Liver (tissue), 3 donors: ENCODE data around the gene PMFBP1.

ENCODE experiments used
- CTCF ChIP-seq: fragments of 150-350 bp; IDR thresholded peaks from 2 replicates; pipeline ENCODE4 v1.5.1; 2017; ENCODE audit warnings: improper control_type of control experiment, low read depth, low read length; ENCODE audit not compliant: missing input control
- EGR1 ChIP-seq, 2 donors: IDR thresholded peaks; 2 replicates each; pipeline ENCODE4 v1.6.1; 2016 to 2018; ENCODE audit warnings: antibody characterized with exemption in 2 of 2, low read depth in 2 of 2
- GABPA ChIP-seq, 2 donors: IDR thresholded peaks in 1 of 2; conservative IDR thresholded peaks in 1 of 2; 2 replicates each; pipeline ENCODE4 v1.6.1; 2016; ENCODE audit warnings: antibody characterized with exemption in 2 of 2, mild to moderate bottlenecking in 1 of 2, moderate library complexity in 1 of 2
- JUND ChIP-seq, 2 donors: IDR thresholded peaks; 2 replicates each; pipeline ENCODE4 v1.6.1; 2016; ENCODE audit warnings: antibody characterized with exemption in 2 of 2
- REST ChIP-seq: IDR thresholded peaks from 2 replicates; pipeline ENCODE4 v1.6.1; 2016; ENCODE audit warnings: antibody characterized with exemption, mild to moderate bottlenecking
- RXRA ChIP-seq, 2 donors: IDR thresholded peaks; 2 replicates each; pipeline ENCODE4 v1.6.1; 2017 to 2018; ENCODE audit warnings: antibody characterized with exemption in 2 of 2, mild to moderate bottlenecking in 1 of 2
- SP1 ChIP-seq: IDR thresholded peaks from 2 replicates; pipeline ENCODE4 v1.6.1; 2018; ENCODE audit warnings: antibody characterized with exemption, mild to moderate bottlenecking
- TAF1 ChIP-seq: conservative IDR thresholded peaks from 2 replicates; pipeline ENCODE4 v1.6.1; 2016; ENCODE audit warnings: antibody characterized with exemption, mild to moderate bottlenecking
- YY1 ChIP-seq: IDR thresholded peaks from 2 replicates; pipeline ENCODE4 v1.6.1; 2016; ENCODE audit warnings: antibody characterized with exemption, mild to moderate bottlenecking
- ZBTB33 ChIP-seq: IDR thresholded peaks from 2 replicates; pipeline ENCODE4 v1.6.1; 2016; ENCODE audit warnings: antibody characterized with exemption
- donor health status: healthy.
- donor health status: healthy.

DNA sequence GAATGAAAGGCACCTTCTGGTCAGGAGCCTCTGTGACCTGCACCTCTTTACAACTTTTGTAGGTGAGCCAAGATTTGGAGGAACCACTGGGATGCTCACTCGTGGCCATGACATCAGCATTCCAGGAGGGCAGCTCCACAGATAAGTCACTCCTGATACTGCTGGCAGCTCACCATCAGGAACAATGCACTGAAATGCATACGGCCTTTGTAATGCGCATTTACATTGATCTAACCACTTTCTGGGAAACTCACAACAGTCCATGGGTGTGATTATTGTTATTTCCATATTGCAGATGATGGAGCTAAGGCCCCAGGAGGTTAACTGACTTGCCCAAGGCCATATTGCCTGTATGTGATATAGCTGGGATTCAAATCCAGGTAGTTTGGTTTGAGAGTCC is 34.3 kb upstream of the PMFBP1 start:
- TF ChIP-seq CTCF = no peak
- TF ChIP-seq REST = no peak
- TF ChIP-seq GABPA (IDR thresholded peaks at IDR 0.05 in 1 of 2, conservative IDR thresholded peaks at IDR 0.05 in 1 of 2) = no peak
- no peak for TF ChIP-seq SP1
- TF ChIP-seq EGR1 (IDR thresholded peaks at IDR 0.05; ENCODE audit: low read depth in 2 of 2) = no peak
- TF ChIP-seq JUND (IDR thresholded peaks at IDR 0.05) = no peak
- TF ChIP-seq RXRA (IDR thresholded peaks at IDR 0.05) = no peak
- TF ChIP-seq YY1 = no peak
- TF ChIP-seq TAF1 = no peak
- TF ChIP-seq ZBTB33 = no peak
